Tibial nerve (tissue), 4 donors: Measurements from ENCODE around the gene NELFB. TPM values are rescaled to one million over a fixed set of nuclear protein-coding genes. Genes with fewer than 3 reads are reported as not detected.

Experiments
- DNase-seq, 2 donors: peaks; one replicate each; pipeline ENCODE4 v3.0.0-alpha.2; 2019; ENCODE audit warnings: low spot score in 2 of 2
- H3K27ac ChIP-seq, 4 donors: fragments of 200-600 bp; sonication (generic) in 3 of 4; one replicate each; pipeline ENCODE4 v1.5.1; 2017 to 2019; ENCODE audit warnings: mild to moderate bottlenecking in 1 of 4
- H3K27me3 ChIP-seq, 2 donors: fragments of 200-600 bp; sonication (generic) in 1 of 2; one replicate each; pipeline versions ENCODE4 v1.5.1 to v1.6.0; 2017 to 2019
- H3K36me3 ChIP-seq, 3 donors: fragments of 200-600 bp; sonication (generic); one replicate each; pipeline ENCODE4 v1.5.1; 2018 to 2019
- H3K4me1 ChIP-seq, 4 donors: fragments of 200-600 bp; sonication (generic) in 3 of 4; one replicate each; pipeline ENCODE4 v1.5.1; 2017 to 2019
- H3K4me3 ChIP-seq, 4 donors: fragments of 200-600 bp; sonication (generic) in 3 of 4; one replicate each; pipeline ENCODE4 v1.5.1; 2017 to 2019; ENCODE audit warnings: mild to moderate bottlenecking in 1 of 4, moderate library complexity in 1 of 4
- H3K9me3 ChIP-seq, 4 donors: fragments of 200-600 bp; sonication (generic) in 3 of 4; one replicate each; pipeline ENCODE4 v1.5.1; 2017 to 2019
- EP300 ChIP-seq, 2 donors: sonication (generic); formaldehyde crosslinking; IDR thresholded peaks; one replicate each; pipeline ENCODE4 v1.6.1; 2017; ENCODE audit warnings: antibody characterized with exemption in 2 of 2, mild to moderate bottlenecking in 1 of 2
- POLR2A ChIP-seq, 2 donors: fragments of 450-650 bp; IDR thresholded peaks; one replicate each; pipeline ENCODE4 v1.6.1; 2017; ENCODE audit warnings: antibody characterized with exemption in 2 of 2, mild to moderate bottlenecking in 2 of 2, moderate library complexity in 2 of 2
- WGBS, 2 donors: methylation state at CpG; one replicate each; pipeline ENCODE4 v1.1.5; 2018; 5-methylcytosine and 5-hydroxymethylcytosine counted together
- total RNA-seq, 4 donors: library from RNA; depleted of rRNA; stranded (reverse); fragments of >200 nt; gene quantifications; one replicate each; pipeline ENCODE4 v1.1.0, GENCODE V29; 2016
- TF ChIP-seq, protein P1 (sequence below), 5 experiments: fragments of 200-600 bp in 3 of 5; fragments of 450-650 bp in 2 of 5; sonication (generic) in 3 of 5; IDR thresholded peaks; one replicate each; pipeline ENCODE4 v1.5.1; 2016 to 2019; ENCODE audit warnings: antibody characterized with exemption in 5 of 5, mild to moderate bottlenecking in 3 of 5, moderate library complexity in 2 of 5

Gene NELFB
- total RNA-seq, 4 donors from 2014 or later = 29.7 to 52.0 (median 38.7) TPM

DNA sequence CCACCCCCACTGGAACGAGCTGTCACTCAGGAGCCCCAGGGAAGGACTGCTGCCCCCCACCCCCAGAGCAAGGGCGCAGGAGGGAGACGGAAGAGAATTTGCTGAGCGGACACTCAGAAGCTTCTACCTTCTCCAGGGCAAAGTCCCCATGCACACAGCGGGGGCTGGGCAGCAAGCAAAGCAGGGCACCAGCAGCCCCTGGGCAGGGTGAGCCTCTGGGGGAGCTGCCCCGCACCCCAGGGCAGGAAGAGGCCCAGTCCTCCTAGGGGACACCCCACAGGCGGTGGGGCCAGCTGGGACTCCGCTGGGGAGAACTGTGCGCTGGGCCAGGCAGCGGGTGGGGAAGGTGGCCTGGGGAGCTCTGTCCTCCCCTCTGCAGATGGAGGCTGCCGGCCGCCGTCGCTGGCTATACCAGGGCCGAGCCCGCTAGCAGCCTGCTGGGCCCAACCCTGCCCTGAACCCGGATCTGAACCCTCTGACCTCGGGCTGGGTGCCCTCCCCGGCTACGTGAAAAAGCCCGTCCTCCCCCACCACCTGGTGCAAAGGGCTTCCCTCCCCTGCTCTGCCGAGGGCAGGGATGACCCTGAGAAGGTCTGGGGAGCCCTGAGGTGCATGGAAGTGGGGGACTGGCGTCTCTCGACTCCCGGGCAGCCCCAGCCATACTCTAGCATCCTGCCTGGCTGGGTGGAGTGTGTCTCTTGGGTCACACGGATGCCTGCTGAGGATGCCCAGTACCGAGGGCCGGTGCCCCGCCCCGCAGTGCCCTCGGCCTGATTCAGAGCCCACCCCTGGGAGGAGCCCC is 25.0 kb upstream of the NELFB start:
- WGBS, 2 donors = 39 to 58% methylated on average over 5 to 15 of the region's 31 CpGs

DNA sequence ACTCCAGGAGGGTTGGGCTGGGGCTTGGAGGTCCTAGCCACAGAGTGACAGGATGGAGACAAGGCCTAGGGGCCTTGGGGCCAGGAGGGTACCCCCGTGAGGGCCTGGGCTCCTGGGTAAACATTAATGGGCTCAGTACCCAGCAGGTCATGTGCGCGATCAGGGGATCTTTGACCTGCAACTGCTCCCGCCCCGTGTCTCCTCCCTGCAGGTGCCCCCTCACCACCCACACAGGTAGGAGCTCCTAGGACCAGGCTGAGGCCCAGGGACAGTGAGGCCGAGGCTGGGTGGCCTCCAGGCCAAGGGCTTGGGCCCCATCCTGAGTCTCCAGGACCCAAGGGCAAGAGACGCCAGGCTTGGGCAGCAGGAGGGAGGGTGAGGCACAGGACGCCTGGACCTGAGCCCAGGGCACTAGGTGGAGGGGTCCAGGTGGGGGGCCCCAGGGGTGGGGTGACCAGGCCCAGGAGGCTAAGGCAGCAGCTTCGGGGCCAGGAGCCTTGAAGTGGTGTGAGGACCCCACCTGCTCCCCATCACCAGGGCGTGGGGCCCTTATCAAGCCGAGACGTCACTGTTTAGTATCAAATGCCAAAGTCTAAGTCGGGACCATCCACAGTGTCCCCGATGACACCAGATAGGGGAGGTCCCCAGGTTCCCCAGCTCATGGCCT is 24.3 kb upstream of the NELFB start, which contains the start of gene SLC34A3:
Gene SLC34A3, plus strand, starts transcription at position 197 of the 667 bp plus-strand sequence. CDS start 802 bp downstream, outside the sequence.
- Histone ChIP-seq H3K4me1 (peaks cover 0 to 21% (median 8%) of the 10 kb centered on the region in 4 donors), H3K36me3 (no peaks in the 10 kb centered on the region), H3K4me3 (no peak within 1 kb of the TSS), H3K9me3 (no peaks in the 10 kb centered on the region), H3K27me3 (peaks cover 0 to 79% of the 10 kb centered on the region in 2 donors), H3K27ac (no peak within 1 kb of the TSS)
- no peak for DNase-seq
- no peak for TF ChIP-seq POLR2A (IDR thresholded peaks at IDR 0.05)
- TF ChIP-seq, protein P1, sequence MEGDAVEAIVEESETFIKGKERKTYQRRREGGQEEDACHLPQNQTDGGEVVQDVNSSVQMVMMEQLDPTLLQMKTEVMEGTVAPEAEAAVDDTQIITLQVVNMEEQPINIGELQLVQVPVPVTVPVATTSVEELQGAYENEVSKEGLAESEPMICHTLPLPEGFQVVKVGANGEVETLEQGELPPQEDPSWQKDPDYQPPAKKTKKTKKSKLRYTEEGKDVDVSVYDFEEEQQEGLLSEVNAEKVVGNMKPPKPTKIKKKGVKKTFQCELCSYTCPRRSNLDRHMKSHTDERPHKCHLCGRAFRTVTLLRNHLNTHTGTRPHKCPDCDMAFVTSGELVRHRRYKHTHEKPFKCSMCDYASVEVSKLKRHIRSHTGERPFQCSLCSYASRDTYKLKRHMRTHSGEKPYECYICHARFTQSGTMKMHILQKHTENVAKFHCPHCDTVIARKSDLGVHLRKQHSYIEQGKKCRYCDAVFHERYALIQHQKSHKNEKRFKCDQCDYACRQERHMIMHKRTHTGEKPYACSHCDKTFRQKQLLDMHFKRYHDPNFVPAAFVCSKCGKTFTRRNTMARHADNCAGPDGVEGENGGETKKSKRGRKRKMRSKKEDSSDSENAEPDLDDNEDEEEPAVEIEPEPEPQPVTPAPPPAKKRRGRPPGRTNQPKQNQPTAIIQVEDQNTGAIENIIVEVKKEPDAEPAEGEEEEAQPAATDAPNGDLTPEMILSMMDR (IDR thresholded peaks at IDR 0.05) = no peak
- no peak for TF ChIP-seq EP300 (IDR thresholded peaks at IDR 0.05)
- 74 to 78% methylated on average over 6 to 13 of the region's 14 CpGs for WGBS, 2 donors

More for the DNA sequence above, 25.0 kb upstream of the NELFB start:
- TF ChIP-seq POLR2A (IDR thresholded peaks at IDR 0.05) (no peak), EP300 (IDR thresholded peaks at IDR 0.05) (no peak)
- TF ChIP-seq, protein P1 (IDR thresholded peaks at IDR 0.05) = no peak
- H3K4me1 ChIP-seq = peaks cover 0 to 14% (median 4%) of the 10 kb centered on the region in 4 donors
- H3K4me3 ChIP-seq = no peak overlapping the region
- H3K36me3 ChIP-seq = no peaks in the 10 kb centered on the region
- DNase-seq = no peak
- H3K9me3 ChIP-seq = no peaks in the 10 kb centered on the region
- peaks cover 0 to 81% of the 10 kb centered on the region in 2 donors for H3K27me3 ChIP-seq
- no peak overlapping the region for H3K27ac ChIP-seq

DNA sequence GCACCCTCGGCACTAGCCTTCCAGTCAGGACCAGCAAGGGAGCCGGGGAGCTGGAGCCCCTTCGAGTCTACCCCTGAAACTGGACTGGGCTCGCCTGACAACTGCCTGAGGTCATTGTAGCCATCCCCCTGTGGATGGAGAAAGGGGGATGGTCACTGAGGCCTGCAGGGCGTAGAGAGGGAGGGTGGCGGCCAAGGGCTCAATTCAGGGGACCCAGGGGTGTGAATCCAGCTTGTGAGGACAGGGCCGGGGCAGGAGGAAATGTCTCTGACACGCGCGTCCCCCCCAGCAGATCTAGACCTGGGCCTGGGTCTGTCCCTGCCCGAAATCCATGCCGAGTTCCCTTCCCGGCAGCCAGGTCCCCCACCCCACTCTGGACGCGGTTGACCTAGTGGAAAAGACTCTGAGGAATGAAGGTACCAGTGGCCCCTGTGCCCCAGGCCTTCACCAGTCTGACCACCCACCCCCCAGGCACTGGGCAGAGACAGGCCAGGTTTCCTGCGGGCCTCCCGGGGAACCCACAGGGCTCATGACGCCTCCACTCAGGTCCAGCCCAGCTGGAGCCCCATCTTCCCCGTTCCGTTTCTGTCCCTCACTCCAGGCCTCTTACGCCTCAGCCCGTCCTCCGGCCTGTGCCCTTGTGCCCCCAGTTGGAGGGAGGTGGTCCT is 23.6 kb upstream of the NELFB start:
- DNase-seq = no peak
- TF ChIP-seq POLR2A (IDR thresholded peaks at IDR 0.05) = no peak
- Histone ChIP-seq H3K4me1 (peaks cover 0 to 27% (median 15%) of the 10 kb centered on the region in 4 donors), H3K36me3 (no peaks in the 10 kb centered on the region), H3K9me3 (no peaks in the 10 kb centered on the region), H3K4me3 (no peak overlapping the region), H3K27ac (no peak overlapping the region), H3K27me3 (peaks cover 0 to 77% of the 10 kb centered on the region in 2 donors)
- WGBS, 2 donors = 78 to 85% methylated on average over 18 to 23 of the region's 23 CpGs

DNA sequence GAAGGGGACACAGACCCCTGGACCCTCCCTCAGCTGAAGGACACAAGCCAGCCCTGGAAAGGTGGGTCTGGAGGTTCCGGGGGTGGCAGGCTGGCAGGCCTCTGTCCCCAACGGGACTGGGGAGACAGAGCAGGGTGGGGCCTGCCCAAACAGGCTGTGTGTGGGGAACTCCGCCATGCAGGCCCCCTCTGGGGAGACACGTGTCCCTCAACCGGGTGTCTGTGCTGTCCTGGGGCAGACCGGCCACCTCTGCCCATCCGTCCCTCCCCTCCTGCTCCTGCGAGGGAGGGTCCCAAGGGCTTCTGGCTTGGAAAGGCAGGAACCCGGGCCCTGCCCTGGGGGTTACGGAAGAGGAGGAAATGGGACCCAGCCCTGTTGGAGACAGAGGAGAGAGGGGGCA is 23.0 kb upstream of the NELFB start:
- 49 to 76% methylated on average over 9 to 10 of the region's 10 CpGs for WGBS, 2 donors
- peaks cover 0 to 29% (median 19%) of the 10 kb centered on the region in 4 donors for H3K4me1 ChIP-seq
- no peaks in the 10 kb centered on the region for H3K36me3 ChIP-seq
- no peak overlapping the region for H3K27ac ChIP-seq
- no peaks in the 10 kb centered on the region for H3K9me3 ChIP-seq
- H3K27me3 ChIP-seq = peaks cover 0 to 72% of the 10 kb centered on the region in 2 donors
- no peak for DNase-seq
- H3K4me3 ChIP-seq = no peak overlapping the region
- TF ChIP-seq, protein P1 (IDR thresholded peaks at IDR 0.05) = no peak
- TF ChIP-seq POLR2A (IDR thresholded peaks at IDR 0.05) = no peak
- no peak for TF ChIP-seq EP300 (IDR thresholded peaks at IDR 0.05)

DNA sequence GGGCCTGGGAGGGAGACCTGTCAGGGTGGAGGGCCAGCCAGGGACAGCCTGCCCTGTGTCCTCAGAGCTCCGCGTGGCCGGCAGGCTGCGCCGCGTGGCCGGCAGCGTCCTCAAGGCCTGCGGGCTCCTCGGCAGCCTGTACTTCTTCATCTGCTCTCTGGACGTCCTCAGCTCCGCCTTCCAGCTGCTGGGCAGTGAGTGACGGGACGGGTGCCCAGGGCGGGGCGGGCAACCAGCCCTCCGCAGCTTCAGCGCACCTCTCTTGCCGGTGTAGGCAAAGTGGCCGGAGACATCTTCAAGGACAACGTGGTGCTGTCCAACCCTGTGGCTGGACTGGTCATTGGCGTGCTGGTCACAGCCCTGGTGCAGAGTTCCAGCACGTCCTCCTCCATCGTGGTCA is 22.6 kb upstream of the NELFB start:
- H3K4me1 ChIP-seq = peaks cover 0 to 29% (median 15%) of the 10 kb centered on the region in 4 donors
- no peaks in the 10 kb centered on the region for H3K9me3 ChIP-seq
- no peak overlapping the region for H3K27ac ChIP-seq
- no peak for TF ChIP-seq POLR2A (IDR thresholded peaks at IDR 0.05)
- TF ChIP-seq, protein P1 (IDR thresholded peaks at IDR 0.05) = no peak
- TF ChIP-seq EP300 (IDR thresholded peaks at IDR 0.05) = no peak
- H3K36me3 ChIP-seq = no peaks in the 10 kb centered on the region
- H3K27me3 ChIP-seq = peaks cover 0 to 68% of the 10 kb centered on the region in 2 donors
- DNase-seq = no peak
- no peak overlapping the region for H3K4me3 ChIP-seq
- 63 to 73% methylated on average over 10 to 24 of the region's 24 CpGs for WGBS, 2 donors
